Body of pancreas (tissue), 4 donors: ENCODE data around the gene EPB41.

Experiments
- POLR2A ChIP-seq, 3 donors: fragments of 450-650 bp; IDR thresholded peaks; one replicate each; pipeline ENCODE4 v1.6.1; 2016; ENCODE audit warnings: antibody characterized with exemption in 3 of 3, mild to moderate bottlenecking in 2 of 3
- TF ChIP-seq, protein P1 (sequence below), 7 experiments: fragments of 450-650 bp in 4 of 7; fragments of 200-600 bp in 3 of 7; sonication (generic) in 3 of 7; IDR thresholded peaks; one replicate each; pipeline ENCODE4 v1.5.1; 2016 to 2019; ENCODE audit warnings: antibody characterized with exemption in 7 of 7

DNA sequence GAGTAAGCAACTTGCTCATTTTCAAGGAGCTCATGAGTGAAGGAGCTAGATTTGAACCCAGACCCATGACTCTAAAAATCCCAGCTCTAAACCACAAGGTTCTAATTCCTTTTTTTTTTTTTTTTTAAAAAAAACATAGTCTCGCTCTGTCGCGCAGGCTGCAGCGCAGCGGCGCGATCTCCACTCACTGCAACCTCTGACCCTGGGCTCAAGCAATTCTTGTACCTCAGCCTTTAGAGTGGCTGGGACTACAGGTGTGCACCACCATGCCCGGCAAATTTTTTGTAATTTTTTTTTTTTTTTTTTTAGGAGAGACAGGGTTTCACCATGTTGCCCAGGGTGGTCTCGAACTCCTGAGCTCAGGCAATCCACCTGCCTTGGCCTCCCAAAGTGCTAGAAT lies 253.5 kb downstream of the EPB41 start:
- TF ChIP-seq, protein P1, sequence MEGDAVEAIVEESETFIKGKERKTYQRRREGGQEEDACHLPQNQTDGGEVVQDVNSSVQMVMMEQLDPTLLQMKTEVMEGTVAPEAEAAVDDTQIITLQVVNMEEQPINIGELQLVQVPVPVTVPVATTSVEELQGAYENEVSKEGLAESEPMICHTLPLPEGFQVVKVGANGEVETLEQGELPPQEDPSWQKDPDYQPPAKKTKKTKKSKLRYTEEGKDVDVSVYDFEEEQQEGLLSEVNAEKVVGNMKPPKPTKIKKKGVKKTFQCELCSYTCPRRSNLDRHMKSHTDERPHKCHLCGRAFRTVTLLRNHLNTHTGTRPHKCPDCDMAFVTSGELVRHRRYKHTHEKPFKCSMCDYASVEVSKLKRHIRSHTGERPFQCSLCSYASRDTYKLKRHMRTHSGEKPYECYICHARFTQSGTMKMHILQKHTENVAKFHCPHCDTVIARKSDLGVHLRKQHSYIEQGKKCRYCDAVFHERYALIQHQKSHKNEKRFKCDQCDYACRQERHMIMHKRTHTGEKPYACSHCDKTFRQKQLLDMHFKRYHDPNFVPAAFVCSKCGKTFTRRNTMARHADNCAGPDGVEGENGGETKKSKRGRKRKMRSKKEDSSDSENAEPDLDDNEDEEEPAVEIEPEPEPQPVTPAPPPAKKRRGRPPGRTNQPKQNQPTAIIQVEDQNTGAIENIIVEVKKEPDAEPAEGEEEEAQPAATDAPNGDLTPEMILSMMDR (IDR thresholded peaks at IDR 0.05), result no peak
- no peak for TF ChIP-seq POLR2A (IDR thresholded peaks at IDR 0.05)
